RWPE1 (cell line): Measurements from ENCODE around the gene TXNL4B.
A peak's percentile ranks its signal among the peaks of the same experiment; 100 is the strongest.

ENCODE experiments used
- CTCF ChIA-PET: fragments of 350-600 bp; sonication (Branson Sonifier 250); formaldehyde crosslinking; extraction: SDS; loops from one replicate; lab custom pipeline; 2021; lab: Yijun Ruan, JAX
- POLR2A ChIA-PET: fragments of 400-600 bp; formaldehyde crosslinking; extraction: SDS; loops from one replicate; lab custom pipeline; 2020; ENCODE audit warnings: antibody characterized with exemption; ENCODE audit not compliant: low non-redundant PET; lab: Yijun Ruan, JAX
- DNase-seq: peaks from one replicate; pipeline ENCODE4 v3.0.0; 2012; ENCODE audit warnings: low spot score
- H3K27ac ChIP-seq: fragments of 450-650 bp; 2 replicates; pipeline ENCODE4 v1.5.1; 2017
- CTCF ChIP-seq: fragments of 450-650 bp; conservative IDR thresholded peaks from 2 replicates; pipeline ENCODE4 v1.5.1; 2017; ENCODE audit warnings: low read depth, mild to moderate bottlenecking

Gene TXNL4B

GRCh38 chr16:72101195-72101594, 7.8 kb upstream of the TXNL4B start:
- POLR2A ChIA-PET = no interaction called here
- no peak for TF ChIP-seq CTCF
- H3K27ac ChIP-seq = no peak overlapping the region
- CTCF ChIA-PET = no interaction called here
- DNase-seq = no peak

DNA sequence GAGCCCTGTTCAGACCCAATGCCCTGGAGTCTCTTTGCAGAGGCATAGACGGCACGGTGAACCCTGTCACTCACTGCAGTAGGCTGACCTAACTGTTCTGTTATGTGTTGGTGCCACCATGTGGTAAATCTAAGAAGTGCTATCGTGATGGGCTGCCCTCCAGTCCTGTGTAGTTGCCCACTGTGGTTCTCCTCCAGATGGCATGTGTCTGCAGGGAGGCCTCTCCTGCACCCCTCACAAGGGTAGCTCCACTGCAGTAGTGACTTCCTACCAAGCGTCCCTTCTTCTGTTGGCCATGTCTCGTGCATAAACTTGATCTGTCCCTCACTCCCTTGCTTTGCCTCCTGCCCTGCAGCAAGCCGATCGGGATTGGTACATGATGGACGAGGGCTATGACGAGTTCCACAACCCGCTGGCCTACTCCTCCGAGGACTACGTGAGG, 6.0 kb upstream of the TXNL4B start:
- DNase-seq = peak; percentile 64
- peak; percentile 56 for TF ChIP-seq CTCF
- ChIA-PET CTCF (interaction anchor here (0.6 to 1.0 kb wide), 3 partner anchors 12 to 689 kb away, joined by 3 to 4 read pairs (median 4); no protein-coding TSS in a partner anchor), POLR2A (no interaction called here)
- no peak overlapping the region for H3K27ac ChIP-seq

DNA sequence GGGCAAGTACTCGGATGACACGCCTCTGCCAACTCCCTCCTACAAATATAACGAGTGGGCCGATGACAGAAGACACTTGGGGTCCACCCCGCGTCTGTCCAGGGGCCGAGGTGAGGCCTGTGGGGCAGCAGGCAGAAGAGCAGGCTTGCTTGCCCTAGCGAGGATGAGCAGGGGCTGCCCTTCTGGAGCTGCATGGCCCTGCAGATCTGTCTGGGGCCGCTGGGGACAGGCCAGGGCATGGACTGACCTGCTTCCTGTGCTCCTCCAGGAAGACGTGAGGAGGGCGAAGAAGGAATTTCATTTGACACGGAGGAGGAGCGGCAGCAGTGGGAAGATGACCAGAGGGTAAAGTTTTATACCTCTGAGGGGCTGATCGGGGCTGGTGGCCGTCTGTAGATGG, 5.5 kb upstream of the TXNL4B start:
- no peak for DNase-seq
- ChIA-PET POLR2A (no interaction called here), CTCF (interaction anchor here (0.8 to 1.0 kb wide), 2 partner anchors 13 to 32 kb away, joined by 3 to 4 read pairs; no protein-coding TSS in a partner anchor)
- no peak for TF ChIP-seq CTCF
- no peak overlapping the region for H3K27ac ChIP-seq

- no peak for DNase-seq
- H3K27ac ChIP-seq = peak overlapping the region; percentile 80
- TF ChIP-seq CTCF = no peak
- ChIA-PET CTCF (no interaction called here), POLR2A (interaction anchor here (0.7 kb wide), 1 partner anchor 12 kb away, joined by 3 read pairs; no protein-coding TSS in a partner anchor)
Observed at GRCh38 chr16:72094266-72094610, 818 bp upstream of the TXNL4B start.

GRCh38 chr16:72092832-72093447, 480 bp downstream of the TXNL4B start:
- H3K27ac ChIP-seq = peak overlapping the region; percentile 80
- TF ChIP-seq CTCF = no peak
- ChIA-PET POLR2A (no interaction called here), CTCF (interaction anchor here (0.6 to 1.1 kb wide), 5 partner anchors 22 to 954 kb away, joined by 3 to 9 read pairs (median 3); no protein-coding TSS in a partner anchor)
- peak; percentile 49 for DNase-seq

DNA sequence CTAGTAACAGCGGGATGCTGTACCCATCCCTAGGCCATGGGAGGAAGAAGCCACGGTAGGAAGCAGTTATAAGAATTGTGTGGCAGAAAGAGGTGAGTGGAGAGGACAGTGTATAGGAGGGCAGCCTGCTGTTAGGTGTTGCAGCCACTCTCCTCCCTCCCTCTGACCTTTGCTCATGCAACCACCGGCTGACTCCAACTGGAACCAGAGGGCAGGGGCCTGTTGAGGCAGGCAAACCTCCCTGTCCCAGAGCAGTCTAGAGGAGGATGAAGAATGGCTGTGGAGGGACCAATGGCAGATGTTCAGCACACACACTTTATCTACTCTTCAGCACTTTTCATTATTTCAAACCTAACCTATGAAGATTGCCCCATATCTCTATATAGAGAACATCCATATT, 2.2 kb downstream of the TXNL4B start:
- no peak for DNase-seq
- TF ChIP-seq CTCF = no peak
- no peak overlapping the region for H3K27ac ChIP-seq
- ChIA-PET POLR2A (no interaction called here), CTCF (no interaction called here)
